Loucy (cell line): ENCODE data around the gene SH3RF1.

Experiments
- CTCF ChIP-seq: fragments of 200-600 bp; sonication (generic); conservative IDR thresholded peaks from 2 replicates; pipeline ENCODE4 v1.5.1; 2014; ENCODE audit warnings: mild to moderate bottlenecking, antibody characterized with exemption, low read length
- EZH2phosphoT487 ChIP-seq: fragments of 200-600 bp; IDR thresholded peaks from 2 replicates; pipeline ENCODE4 v1.6.1; 2018; ENCODE audit warnings: antibody characterized with exemption, mild to moderate bottlenecking, moderate library complexity, borderline replicate concordance

- TF ChIP-seq CTCF (no peak), EZH2phosphoT487 (no peak)
Observed at GRCh38 chr4:169260217-169260866, 10.4 kb downstream of the SH3RF1 start.
